GM12878 (cell line): ENCODE results near the gene OLFM1. TPM values are rescaled to one million over a fixed set of nuclear protein-coding genes. Genes with fewer than 3 reads are reported as not detected.

Experiments
- ATAC-seq: fragments of 200-7000 bp; cut with Tn5 transposase; 3 replicates; pipeline ENCODE4 v1.9.1; 2020; ENCODE audit warnings: mild to moderate bottlenecking, moderate library complexity
- BruUV-seq: library from RNA; stranded (reverse); fragments of 400-500 nt; replicated peaks from 2 replicates; lab custom pipeline; 2021; lab: Mats Ljungman, UMichigan
- CTCF ChIA-PET: fragments of 300-600 bp; sonication (Branson Sonifier 250); formaldehyde crosslinking; extraction: SDS; loops from one replicate; lab custom pipeline; 2021; ENCODE audit warnings: inconsistent platforms; lab: Yijun Ruan, JAX
- POLR2A ChIA-PET: fragments of 350-600 bp; formaldehyde crosslinking; extraction: SDS; loops from one replicate; lab custom pipeline; 2021; ENCODE audit warnings: inconsistent platforms; lab: Charles Lee
- RAD21 ChIA-PET: fragments of 300-600 bp; sonication (Branson Sonifier 250); formaldehyde crosslinking; loops from one replicate; lab custom pipeline; 2023; ENCODE audit warnings: antibody characterized with exemption; ENCODE audit not compliant: unreplicated experiment; lab: Charles Lee
- SMC1A ChIA-PET: fragments of 300-600 bp; sonication (Branson Sonifier 250); formaldehyde crosslinking; loops from one replicate; lab custom pipeline; 2023; ENCODE audit not compliant: unreplicated experiment, uncharacterized antibody; lab: Charles Lee
- DNase-seq: peaks from one replicate; pipeline ENCODE4 v3.0.0-alpha.2; 2011; ENCODE audit warnings: low read depth, low spot score
- FAIRE-seq: peaks from 3 replicates; lab custom pipeline; 2011; peaks lifted over from hg19 to GRCh38; lab: Jason Lieb, UNC
- H2AFZ ChIP-seq: 2 replicates; pipeline ENCODE4 v1.6.0; 2011; ENCODE audit warnings: low read depth, low read length, control low read depth; ENCODE audit not compliant: control insufficient read depth
- H3K27ac ChIP-seq: 2 replicates; pipeline ENCODE4 v1.5.1; 2011; ENCODE audit warnings: control low read depth; ENCODE audit not compliant: control insufficient read depth, insufficient read depth
- H3K27me3 ChIP-seq, 2 experiments: replicated peaks in 1 of 2; 2 replicates each; pipeline versions ENCODE4 v1.6.0 to v1.6.1; 2011; ENCODE audit warnings: low read length in 1 of 2; ENCODE audit not compliant: control insufficient read depth in 2 of 2, insufficient read depth in 2 of 2
- H3K36me3 ChIP-seq, 2 experiments: 2 replicates each; pipeline ENCODE4 v1.5.1; 2011; ENCODE audit warnings: low read length in 1 of 2; ENCODE audit not compliant: control insufficient read depth in 2 of 2, insufficient read depth in 2 of 2
- H3K4me1 ChIP-seq: 2 replicates; pipeline ENCODE4 v1.6.1; 2011; ENCODE audit warnings: mild to moderate bottlenecking, low read length, moderate library complexity, mixed read lengths; ENCODE audit not compliant: control insufficient read depth, insufficient read depth
- H3K4me2 ChIP-seq: 2 replicates; pipeline ENCODE4 v1.6.0; 2011; ENCODE audit warnings: control low read depth; ENCODE audit not compliant: control insufficient read depth, insufficient read depth
- H3K4me3 ChIP-seq: fragments of 200-600 bp; sonication (generic); 2 replicates; pipeline ENCODE4 v1.5.1; 2016
- H3K79me2 ChIP-seq: 2 replicates; pipeline ENCODE4 v1.6.0; 2011; ENCODE audit warnings: low read length; ENCODE audit not compliant: control insufficient read depth, insufficient read depth
- H3K9ac ChIP-seq: 2 replicates; pipeline ENCODE4 v1.8.0; 2011; ENCODE audit warnings: low read length, control low read depth, mixed read lengths; ENCODE audit not compliant: control insufficient read depth, insufficient read depth
- H3K9me3 ChIP-seq: replicated peaks from 3 replicates; pipeline ENCODE4 v1.5.1; 2011; ENCODE audit warnings: mild to moderate bottlenecking, low read length; ENCODE audit not compliant: control insufficient read depth, insufficient read depth
- H4K20me1 ChIP-seq: 2 replicates; pipeline ENCODE4 v1.6.0; 2011; ENCODE audit not compliant: control insufficient read depth, insufficient read depth
- ATF3 ChIP-seq: IDR thresholded peaks from 2 replicates; pipeline ENCODE4 v1.6.1; 2011; ENCODE audit warnings: low read depth, mild to moderate bottlenecking, low read length, moderate library complexity, borderline replicate concordance; ENCODE audit errors: extremely low read depth
- BACH1 ChIP-seq: fragments of 450-650 bp; IDR thresholded peaks from 2 replicates; pipeline ENCODE4 v1.6.1; 2017; ENCODE audit warnings: mild to moderate bottlenecking, borderline replicate concordance
- CHD4 ChIP-seq: fragments of 200-600 bp; sonication (generic); IDR thresholded peaks from 2 replicates; pipeline ENCODE4 v1.6.1; 2016; ENCODE audit warnings: mild to moderate bottlenecking
- EGR1 ChIP-seq, 2 experiments: IDR thresholded peaks; 1 replicate in 1 of 2; 2 replicates in 1 of 2; pipeline ENCODE4 v1.6.1; 2011 to 2012; ENCODE audit warnings: low read depth in 2 of 2, low read length in 2 of 2, borderline replicate concordance in 1 of 2, mild to moderate bottlenecking in 1 of 2, moderate library complexity in 1 of 2
- IKZF2 ChIP-seq, 2 experiments: fragments of 450-650 bp; IDR thresholded peaks; 2 replicates each; pipeline ENCODE4 v1.6.1; 2017; ENCODE audit warnings: mild to moderate bottlenecking in 2 of 2, moderate library complexity in 2 of 2
- NFYA ChIP-seq: IDR thresholded peaks from 2 replicates; pipeline ENCODE4 v1.6.1; 2011; ENCODE audit warnings: low read depth, mild to moderate bottlenecking, low read length, improper control_type of control experiment, borderline replicate concordance
- NR2F1 ChIP-seq: fragments of 450-650 bp; conservative IDR thresholded peaks from 2 replicates; pipeline ENCODE4 v1.6.1; 2017; ENCODE audit warnings: mild to moderate bottlenecking
- PAX8 ChIP-seq: fragments of 450-650 bp; IDR thresholded peaks from 2 replicates; pipeline ENCODE4 v1.6.1; 2017; ENCODE audit warnings: mild to moderate bottlenecking, moderate library complexity
- PML ChIP-seq: IDR thresholded peaks from 2 replicates; pipeline ENCODE4 v1.6.1; 2012; ENCODE audit warnings: low read length, inconsistent platforms
- SIN3A ChIP-seq: IDR thresholded peaks from 2 replicates; pipeline ENCODE4 v1.6.1; 2012; ENCODE audit warnings: low read depth, low read length, improper control_type of control experiment
- SKIL ChIP-seq: fragments of 450-650 bp; IDR thresholded peaks from 2 replicates; pipeline ENCODE4 v1.6.1; 2017; ENCODE audit warnings: mild to moderate bottlenecking, low read depth, inconsistent platforms; ENCODE audit not compliant: poor library complexity, severe bottlenecking
- ZNF622 ChIP-seq: fragments of 450-650 bp; IDR thresholded peaks from 2 replicates; pipeline ENCODE4 v1.6.1; 2017; ENCODE audit warnings: mild to moderate bottlenecking, inconsistent platforms
- ZZZ3 ChIP-seq: IDR thresholded peaks from 2 replicates; pipeline ENCODE4 v1.6.1; 2011; ENCODE audit warnings: low read depth; ENCODE audit not compliant: control insufficient read depth, insufficient read length
- WGBS: methylation state at CpG from one replicate; pipeline ENCODE4 v1.1.6; 2016; ENCODE audit warnings: low lambda C conversion rate; ENCODE audit not compliant: insufficient replicate concordance, insufficient coverage; ENCODE audit errors: missing lambda C conversion rate; 5-methylcytosine and 5-hydroxymethylcytosine counted together
- in situ Hi-C: fragments of 300-500 bp; cut with MboI; formaldehyde crosslinking; loops from 9 replicates; pipeline ENCODE4 v1.14.3; 2018; ENCODE audit warnings: mixed read lengths
- intact Hi-C: fragments of 100-400 bp; cut with micrococcal nuclease; formaldehyde crosslinking; loops from one replicate; pipeline ENCODE4 v1.14.2; 2022; ENCODE audit not compliant: unreplicated experiment
- polyA plus RNA-seq, 11 experiments: library from polyadenylated mRNA; depleted of rRNA in 4 of 11; unstranded in 6 of 11; stranded (reverse) in 5 of 11; fragments of >200 nt; fragmentation: Nextera tagmentation in 4 of 11; fragmentation: Illumina TruSeq in 1 of 11; extraction: Ambion mirVana in 4 of 11; extraction: Trizol in 1 of 11; gene quantifications; 1 replicate in 1 of 11; 2 replicates in 10 of 11; pipeline versions ENCODE4 v1.2.1 to v1.2.3, GENCODE V29; 2011 to 2016; ENCODE audit warnings: inconsistent platforms in 2 of 11, missing spikeins in 2 of 11, low read depth in 1 of 11
- total RNA-seq, 4 experiments: library from RNA; depleted of rRNA in 3 of 4; stranded (reverse); fragments of >200 nt in 3 of 4; fragmentation: Illumina TruSeq in 1 of 4; extraction: Trizol in 1 of 4; gene quantifications; 2 replicates each; pipeline versions ENCODE4 v1.2.1 to v1.2.3, GENCODE V29; 2013 to 2021

OLFM1 gene
- total and polyA plus RNA-seq, 10 of the 15 experiments (the other 5 are each of a cell fraction or from before 2014, with no cell fraction given) = not detected

GRCh38 chr9:135067096-135067710 is 20.3 kb upstream of the OLFM1 start:
- H3K27ac ChIP-seq = no peak overlapping the region
- 17% methylated on average over 2 of the region's 20 CpGs for WGBS
- H2AFZ ChIP-seq = no peak overlapping the region
- FAIRE-seq (no peak), DNase-seq (no peak), ATAC-seq (no peak)
- no peak overlapping the region for H3K4me3 ChIP-seq
- ChIA-PET RAD21 (no interaction called here), CTCF (no interaction called here), POLR2A (no interaction called here), SMC1A (no interaction called here)
- no peak overlapping the region for H3K4me2 ChIP-seq
- H3K27me3 ChIP-seq = no peaks in the 10 kb centered on the region; a peak in 1 of 4 replicates
- no TSS peak for BruUV-seq
- H3K36me3 ChIP-seq = no peaks in the 10 kb centered on the region
- H3K9ac ChIP-seq = no peak overlapping the region
- intact Hi-C loops = no loop called here
- TF ChIP-seq ATF3 (no peak), SIN3A (no peak), ZNF622 (no peak)
- no peaks in the 10 kb centered on the region for H4K20me1 ChIP-seq
- no peaks in the 10 kb centered on the region for H3K4me1 ChIP-seq
- in situ Hi-C loops = no loop called here
- H3K79me2 ChIP-seq = no peaks in the 10 kb centered on the region
- H3K9me3 ChIP-seq = no peaks in the 10 kb centered on the region; the same call in 2 of the 3 replicates

- Histone ChIP-seq H3K9me3 (no peaks in the 10 kb centered on the region; the same call in 2 of the 3 replicates), H3K4me1 (no peaks in the 10 kb centered on the region), H3K27ac (no peak overlapping the region), H3K27me3 (no peaks in the 10 kb centered on the region; a peak in 2 of 4 replicates), H3K79me2 (no peaks in the 10 kb centered on the region), H3K36me3 (no peaks in the 10 kb centered on the region), H3K4me2 (no peak overlapping the region), H3K9ac (no peak overlapping the region), H2AFZ (no peak overlapping the region), H3K4me3 (no peak overlapping the region), H4K20me1 (no peaks in the 10 kb centered on the region)
- POLR2A ChIA-PET = no interaction called here
- intact Hi-C loops (no loop called here), in situ Hi-C loops (no loop called here)
- DNase-seq (no peak), ATAC-seq (no peak), FAIRE-seq (no peak)
- RAD21 ChIA-PET = no interaction called here
- SMC1A ChIA-PET = no interaction called here
- WGBS = 29% methylated on average over 18 of the region's 18 CpGs
- BruUV-seq = no TSS peak
- CTCF ChIA-PET = no interaction called here
- TF ChIP-seq SKIL (no peak), NR2F1 (no peak), BACH1 (no peak), CHD4 (no peak), ZZZ3 (no peak), PAX8 (no peak), PML (no peak), EGR1 (IDR thresholded peaks at IDR 0.05; ENCODE audit: borderline replicate concordance in 1 of 2, low read depth in 2 of 2, low read length in 2 of 2) (no peak), NFYA (no peak), IKZF2 (IDR thresholded peaks at IDR 0.05) (no peak)
Observed at GRCh38 chr9:135068776-135069415, 18.6 kb upstream of the OLFM1 start.
